SK-N-SH (cell line): ENCODE data around the gene PRDM13.

Source experiments
- MEF2A ChIP-seq: IDR thresholded peaks from 2 replicates; pipeline ENCODE4 v1.4.0; 2012; ENCODE audit warnings: low read depth, borderline replicate concordance
- MXI1 ChIP-seq: IDR thresholded peaks from 2 replicates; pipeline ENCODE4 v1.6.1; 2012; ENCODE audit warnings: mild to moderate bottlenecking, low read depth, low read length, improper control_type of control experiment
- NRF1 ChIP-seq: IDR thresholded peaks from 2 replicates; pipeline ENCODE4 v1.6.1; 2012; ENCODE audit warnings: low read depth, mild to moderate bottlenecking, low read length
- TAF1 ChIP-seq: IDR thresholded peaks from 2 replicates; pipeline ENCODE4 v1.6.1; 2012; ENCODE audit warnings: low read depth, mild to moderate bottlenecking, low read length, moderate library complexity, borderline replicate concordance
- TF ChIP-seq, protein P1 (sequence below): IDR thresholded peaks from 2 replicates; pipeline ENCODE4; 2012

DNA sequence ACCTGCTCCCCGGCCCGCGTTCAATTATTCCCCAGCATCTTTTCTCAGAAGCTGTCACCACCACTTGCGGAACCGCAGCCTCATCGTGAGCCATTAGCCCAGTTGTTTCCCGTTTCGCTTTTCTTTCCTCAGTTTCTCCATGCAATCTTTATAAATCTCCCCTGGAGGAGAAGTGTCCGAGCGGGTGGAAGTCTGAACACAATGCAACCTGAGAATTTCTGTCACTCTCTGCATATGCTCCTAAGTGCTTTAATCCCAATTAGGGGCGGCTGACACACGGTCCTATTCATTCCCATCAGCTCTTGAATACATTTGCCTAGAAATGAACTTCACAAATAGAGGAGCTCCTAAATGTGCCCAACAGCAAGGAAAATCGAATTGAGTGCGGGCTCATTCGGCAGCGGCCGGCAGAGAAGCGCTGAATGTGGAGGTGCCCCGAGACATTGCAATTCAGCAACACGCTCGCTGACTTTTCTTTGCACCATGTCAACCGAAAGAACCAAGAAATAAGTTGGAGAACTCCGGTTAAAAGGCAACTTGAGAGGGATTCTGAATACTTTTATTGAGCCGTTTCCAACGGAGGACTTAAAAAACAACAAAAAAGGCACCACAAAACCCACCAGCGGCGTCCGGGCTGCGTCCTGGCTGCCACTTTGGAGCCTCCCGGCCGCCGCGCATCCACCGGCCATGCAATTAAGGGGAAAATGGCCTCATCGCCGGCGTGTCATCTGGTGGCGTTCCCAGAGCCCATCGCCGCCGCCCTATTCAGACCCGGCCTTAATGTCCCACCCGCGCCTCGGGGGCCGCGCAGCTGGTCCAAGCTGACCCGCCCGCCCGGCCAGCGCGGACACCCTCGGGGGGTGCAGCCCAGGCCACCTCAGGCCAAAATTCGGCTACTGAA is 3.9 kb upstream of the PRDM13 start:
- TF ChIP-seq, protein P1, sequence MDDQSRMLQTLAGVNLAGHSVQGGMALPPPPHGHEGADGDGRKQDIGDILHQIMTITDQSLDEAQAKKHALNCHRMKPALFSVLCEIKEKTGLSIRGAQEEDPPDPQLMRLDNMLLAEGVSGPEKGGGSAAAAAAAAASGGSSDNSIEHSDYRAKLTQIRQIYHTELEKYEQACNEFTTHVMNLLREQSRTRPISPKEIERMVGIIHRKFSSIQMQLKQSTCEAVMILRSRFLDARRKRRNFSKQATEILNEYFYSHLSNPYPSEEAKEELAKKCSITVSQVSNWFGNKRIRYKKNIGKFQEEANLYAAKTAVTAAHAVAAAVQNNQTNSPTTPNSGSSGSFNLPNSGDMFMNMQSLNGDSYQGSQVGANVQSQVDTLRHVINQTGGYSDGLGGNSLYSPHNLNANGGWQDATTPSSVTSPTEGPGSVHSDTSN = no peak
- TF ChIP-seq MXI1 = no peak
- TF ChIP-seq MEF2A = no peak
- TF ChIP-seq TAF1 = no peak
- TF ChIP-seq NRF1 = no peak
